Measurements from ENCODE around the gene SFXN4. TPM values are rescaled to one million over a fixed set of nuclear protein-coding genes. Genes with fewer than 3 reads are reported as not detected.

Gene SFXN4
- total and polyA plus RNA-seq, 2 of the 13 experiments (the other 11 are each of a cell fraction or from before 2014, with no cell fraction given), result 47.7 to 64.9 TPM

GRCh38 chr10:119205894-119206602, 40.5 kb upstream of the SFXN4 start (continued):
- peak; percentile 50 for TF ChIP-seq FOXP4 (CRISPR knock-in tag; IDR thresholded peaks at IDR 0.05)
- TF ChIP-seq ZNF703 (CRISPR knock-in tag; IDR thresholded peaks at IDR 0.05; ENCODE audit: borderline replicate concordance), result no peak
- TF ChIP-seq SALL2 (CRISPR knock-in tag; IDR thresholded peaks at IDR 0.05), result 0 out of 2 replicates have a peak, but pooled peaks have one; percentile 3
- no peak for TF ChIP-seq ZNF136 (CRISPR knock-in tag; IDR thresholded peaks at IDR 0.05; ENCODE audit: low read depth)
- TF ChIP-seq SOX13 (IDR thresholded peaks at IDR 0.05), result no peak
- peak in 1 of 2 experiments; percentile 87; a peak in 2 of 4 replicates for TF ChIP-seq SOX13 (CRISPR knock-in tag; conservative IDR thresholded peaks at IDR 0.05 in 1 of 2, IDR thresholded peaks at IDR 0.05 in 1 of 2)
- TF ChIP-seq RCOR2 (CRISPR knock-in tag; IDR thresholded peaks at IDR 0.05), result peak; percentile 87
- peak; percentile 99 for TF ChIP-seq ZMYM3 (CRISPR knock-in tag; IDR thresholded peaks at IDR 0.05)
- TF ChIP-seq ZNF761 (CRISPR knock-in tag; conservative IDR thresholded peaks at IDR 0.05), result 0 out of 2 replicates have a peak, but pooled peaks have one; percentile 22
- TF ChIP-seq ZNF878 (CRISPR knock-in tag; IDR thresholded peaks at IDR 0.05), result 0 out of 2 replicates have a peak, but pooled peaks have one; percentile 26
- TF ChIP-seq BRF2 (CRISPR knock-in tag; IDR thresholded peaks at IDR 0.05), result 0 out of 2 replicates have a peak, but pooled peaks have one; percentile 11
- no peak for TF ChIP-seq TFDP2 (CRISPR knock-in tag; IDR thresholded peaks at IDR 0.05)
- 0 out of 2 replicates have a peak, but pooled peaks have one; percentile 16 for TF ChIP-seq ARHGAP35 (CRISPR knock-in tag; IDR thresholded peaks at IDR 0.05; ENCODE audit: borderline replicate concordance)
- TF ChIP-seq CHD2 (IDR thresholded peaks at IDR 0.05; ENCODE audit: low read depth, low read length), result no peak
- no peak for TF ChIP-seq ZNF691 (CRISPR knock-in tag; IDR thresholded peaks at IDR 0.05; ENCODE audit: borderline replicate concordance, low read depth)
